Limb (tissue), 2 donors: ENCODE measurements around the gene SLN.
"Not testable (repeated sequence)": the region's sequence is repeated elsewhere in the genome, so short reads cannot be mapped to it uniquely, and the experiment has no call there.

Experiments used
- DNase-seq, 2 donors: peaks; one replicate each; pipeline ENCODE4 v3.0.0-alpha.2; 2016; ENCODE audit errors: extremely low spot score in 2 of 2

SLN gene

DNA sequence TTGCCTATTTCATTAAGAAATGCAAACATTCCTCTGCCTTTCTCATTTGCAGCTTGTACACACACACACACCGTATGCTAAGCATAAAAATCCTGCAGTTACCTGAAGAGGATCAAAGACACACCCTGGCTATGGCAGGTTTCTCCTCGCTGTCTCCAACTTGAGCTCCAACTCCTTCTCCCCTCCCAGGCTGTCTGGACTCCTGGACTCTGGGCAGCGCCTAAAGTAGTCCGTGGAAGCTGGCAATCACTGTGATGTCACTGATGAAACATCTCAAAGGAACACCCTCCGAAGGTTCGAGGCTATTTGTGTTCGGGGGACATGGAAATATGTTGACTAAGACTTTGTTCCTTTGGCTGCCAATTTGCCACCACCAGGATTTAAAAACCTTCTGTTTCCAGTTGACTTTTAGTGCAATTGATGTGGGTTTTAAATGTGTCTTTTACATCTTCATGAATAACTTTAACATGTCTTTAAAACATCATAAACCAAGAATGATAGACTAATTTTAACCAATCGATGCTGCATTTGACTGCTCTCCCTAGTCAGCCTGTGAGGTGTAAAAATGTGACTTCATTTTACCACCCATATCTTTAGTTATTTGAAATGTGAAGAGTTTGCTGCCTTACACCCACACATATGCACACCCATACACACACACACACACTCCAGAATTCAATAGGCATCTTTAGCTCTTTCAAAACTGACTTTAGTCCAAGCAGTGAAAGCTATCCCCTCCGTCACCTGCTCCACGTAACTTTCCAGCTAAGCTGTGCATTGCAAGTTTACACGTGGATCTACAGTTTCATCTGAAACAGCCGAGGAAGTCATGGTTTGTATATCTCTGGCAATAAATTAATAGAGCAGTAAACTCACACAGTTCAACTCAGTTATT lies at the start of gene SLN:
TSS of gene SLN (minus strand) at position 196 of the 895 bp plus-strand sequence.
- DNase-seq = no peak

DNA sequence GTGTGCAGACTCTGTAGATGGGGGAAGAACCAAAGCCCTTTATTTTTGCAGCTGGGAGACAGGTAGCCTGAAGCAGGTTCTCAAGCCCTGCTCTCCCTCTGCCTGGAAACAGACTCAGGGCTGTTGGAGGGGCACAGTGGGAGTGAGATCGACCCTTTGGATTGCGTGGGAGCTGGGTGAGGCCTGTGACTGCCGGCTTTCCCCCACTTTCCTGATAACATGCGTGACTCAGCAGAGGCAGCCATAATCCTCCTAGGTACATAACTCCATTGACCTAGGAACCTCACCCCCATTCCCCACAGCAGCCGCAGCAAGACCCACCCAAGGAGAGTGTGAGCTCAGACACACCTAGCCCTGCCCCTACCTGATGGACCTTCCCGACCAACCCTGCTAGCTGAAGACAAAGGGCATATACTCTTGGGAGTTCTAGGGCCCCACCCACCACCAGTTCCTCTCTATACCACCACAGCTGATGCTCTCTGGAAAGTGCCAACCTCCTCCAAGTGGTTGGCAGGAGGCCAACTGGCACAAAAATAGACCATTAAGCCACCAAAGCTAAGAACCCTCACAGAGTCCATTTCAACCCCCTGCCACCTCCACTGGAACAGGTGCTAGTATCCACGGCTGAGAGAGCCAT lies 47.0 kb upstream of the SLN start:
- not testable (repeated sequence) for DNase-seq

DNA sequence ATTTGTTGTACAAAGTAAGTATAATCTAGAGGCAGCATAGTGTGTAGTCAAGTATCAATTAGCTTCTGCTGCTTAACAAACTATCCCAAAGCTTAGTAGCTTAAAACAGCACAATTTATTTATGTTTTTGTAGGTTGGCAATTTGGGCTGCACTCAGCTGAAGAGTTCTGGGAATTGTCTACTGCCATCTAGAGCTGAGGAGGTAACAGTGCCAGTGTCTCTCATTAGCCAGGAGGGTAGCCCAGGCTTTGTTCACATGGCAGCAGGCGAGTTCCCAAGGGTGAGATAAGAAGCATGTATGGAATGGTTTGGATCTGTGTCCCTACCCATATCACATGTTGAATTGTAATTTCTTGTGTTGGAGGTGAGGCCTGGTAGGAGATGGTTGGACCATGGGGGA lies 45.8 kb upstream of the SLN start:
- no peak for DNase-seq

DNA sequence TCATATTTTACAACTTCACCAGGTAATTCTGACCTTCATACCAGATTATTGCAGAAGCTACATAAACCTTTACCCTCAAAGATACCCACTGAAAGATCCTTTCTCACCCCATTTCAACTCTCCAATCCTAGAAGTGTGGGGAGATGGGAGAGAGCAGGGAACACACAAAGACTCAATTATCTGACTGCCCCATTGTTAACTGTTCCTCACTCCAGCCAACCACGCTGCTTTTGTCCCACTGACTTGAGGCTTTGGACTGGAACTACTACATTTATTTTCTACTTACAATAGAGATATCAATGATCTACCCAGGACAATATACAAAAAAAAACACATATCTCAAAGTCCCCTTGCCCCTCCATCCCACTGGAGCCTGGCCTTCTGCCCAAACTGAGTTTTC lies 44.7 kb upstream of the SLN start:
- DNase-seq = no peak

DNA sequence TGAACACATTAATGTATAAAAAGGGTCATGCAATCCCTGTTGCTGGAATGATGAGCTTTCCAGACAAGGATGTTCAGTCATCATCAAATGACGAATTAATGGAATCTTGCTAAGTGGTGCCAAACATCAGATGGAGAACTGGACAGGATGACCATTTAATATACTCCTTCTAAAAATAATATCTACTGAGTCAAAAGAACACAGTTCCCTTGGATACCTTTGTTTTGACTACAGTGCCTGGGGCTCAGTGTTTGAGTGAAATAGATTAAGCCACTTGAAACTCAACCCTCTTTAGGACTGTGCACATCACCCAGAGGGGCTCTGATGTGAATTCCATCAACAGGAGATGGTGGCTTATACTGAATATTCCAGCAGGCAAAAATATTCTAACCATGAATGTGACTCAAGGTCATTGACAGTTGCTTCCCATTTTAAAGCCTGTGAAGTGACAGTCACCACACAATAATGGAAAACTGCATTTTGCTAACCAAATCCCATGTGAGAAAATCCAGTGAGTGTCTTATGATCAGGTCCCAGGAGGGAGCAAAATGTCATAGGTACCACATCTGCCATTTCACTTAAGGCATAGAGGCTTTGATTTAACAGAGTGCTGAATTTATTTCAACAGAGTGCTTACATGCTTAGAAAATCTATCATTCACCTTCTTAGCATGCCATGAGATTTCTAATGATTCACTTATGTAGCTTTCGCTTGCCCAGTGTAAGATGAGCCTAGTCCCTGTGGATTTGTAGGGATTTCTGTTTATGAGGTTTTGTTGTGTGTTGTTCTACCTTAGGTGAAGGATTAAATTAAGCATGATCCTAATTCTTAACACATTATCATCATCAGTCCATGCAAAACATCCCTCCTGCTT lies 41.3 kb upstream of the SLN start:
- peak in 1 of 2 donors; percentile 71 for DNase-seq

DNA sequence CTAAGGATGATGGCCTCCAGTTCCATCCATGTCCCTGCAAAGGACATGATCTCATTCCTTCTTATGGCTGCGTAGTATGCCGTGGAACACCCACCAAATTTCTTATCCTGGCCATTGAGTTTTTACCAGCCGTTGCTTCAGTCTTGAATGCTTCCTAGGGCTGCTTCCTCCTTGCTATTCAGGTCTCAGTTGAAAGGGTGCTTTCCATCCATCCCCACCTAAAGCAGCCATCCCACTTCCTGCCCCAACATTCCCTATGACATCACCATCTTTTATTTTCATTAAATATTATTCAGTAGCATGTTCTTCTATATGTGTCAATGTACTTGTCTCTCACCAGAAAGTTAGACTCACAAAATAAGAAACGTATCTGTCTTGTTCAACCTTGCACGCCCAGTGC lies 40.7 kb upstream of the SLN start:
- no peak for DNase-seq

DNA sequence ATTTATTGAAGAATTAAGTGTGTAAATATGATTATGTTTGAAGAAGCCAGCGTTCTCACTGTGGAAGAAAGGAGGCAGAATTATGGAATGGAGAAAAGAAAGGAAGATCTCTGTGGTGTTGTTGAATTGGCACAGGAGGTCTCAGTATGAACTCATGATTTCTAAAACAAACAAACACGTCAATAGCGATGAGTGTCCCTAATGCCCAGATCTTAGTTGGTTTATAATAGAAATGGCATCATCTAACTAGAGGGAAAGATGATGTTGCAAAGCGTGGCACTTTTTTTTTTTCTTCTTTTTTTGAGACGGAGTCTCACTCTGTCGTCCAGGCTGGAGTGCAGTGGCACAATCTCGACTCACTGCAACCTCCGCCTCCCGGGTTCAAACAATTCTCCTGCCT lies 39.2 kb upstream of the SLN start:
- no peak for DNase-seq

DNA sequence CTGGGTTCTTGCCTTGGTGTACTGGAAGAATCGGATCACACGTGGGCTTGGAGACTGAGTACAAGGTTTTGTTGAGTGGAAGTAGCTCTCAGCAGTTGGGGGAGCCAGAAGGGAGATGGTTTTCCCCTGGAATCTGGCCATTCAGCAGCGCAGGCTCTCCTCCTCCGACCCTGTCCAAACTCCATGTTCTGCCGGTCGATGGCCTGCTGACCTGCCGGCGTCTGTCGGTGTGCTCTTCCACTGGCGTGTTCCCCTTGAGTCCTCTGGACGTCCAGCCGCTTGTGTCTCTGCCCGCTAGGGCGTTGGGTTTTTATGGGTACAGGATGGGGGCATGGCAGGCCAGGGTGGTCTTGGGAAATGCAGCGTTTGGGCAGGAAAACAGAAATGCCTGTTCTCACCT lies 38.5 kb upstream of the SLN start:
- DNase-seq = no peak

DNA sequence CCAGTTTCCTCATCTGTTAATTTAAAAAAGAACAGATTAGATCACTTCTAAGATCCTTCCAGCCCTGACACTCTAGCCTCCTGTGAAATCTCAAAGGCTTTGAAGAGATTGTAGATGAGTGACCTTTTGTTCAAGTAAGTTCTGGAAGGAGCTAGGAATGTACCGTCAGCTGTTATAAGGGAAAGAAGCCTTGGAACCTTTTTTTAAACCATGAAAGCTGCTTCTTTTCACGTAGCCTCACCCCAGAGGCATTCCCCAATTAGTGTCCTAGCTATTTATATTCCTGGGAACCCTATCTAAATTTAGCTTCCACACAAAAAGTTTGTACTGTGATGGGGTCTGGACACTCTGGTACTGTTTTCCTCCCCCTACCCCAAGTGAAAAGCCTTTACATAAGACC lies 35.8 kb upstream of the SLN start:
- DNase-seq = no peak

DNA sequence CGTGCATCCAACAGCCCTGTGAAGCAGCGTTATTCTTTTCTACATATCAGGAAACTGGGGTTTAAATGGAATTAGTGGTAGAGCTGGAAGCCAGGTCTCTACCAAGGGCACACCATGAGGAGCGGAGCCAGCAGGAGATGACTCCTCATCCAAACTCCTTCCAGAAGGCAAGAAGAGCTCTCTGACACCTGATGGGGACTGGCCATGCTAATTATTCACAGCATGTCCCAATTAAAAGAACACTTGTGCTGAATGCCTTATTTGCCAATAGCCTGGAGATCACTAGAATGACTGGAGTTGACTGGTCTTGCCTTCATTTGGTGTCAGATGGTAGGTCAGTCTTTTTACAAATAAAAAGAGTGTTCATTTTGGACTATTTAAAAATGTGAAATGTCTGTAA lies 32.9 kb upstream of the SLN start:
- no peak for DNase-seq

DNA sequence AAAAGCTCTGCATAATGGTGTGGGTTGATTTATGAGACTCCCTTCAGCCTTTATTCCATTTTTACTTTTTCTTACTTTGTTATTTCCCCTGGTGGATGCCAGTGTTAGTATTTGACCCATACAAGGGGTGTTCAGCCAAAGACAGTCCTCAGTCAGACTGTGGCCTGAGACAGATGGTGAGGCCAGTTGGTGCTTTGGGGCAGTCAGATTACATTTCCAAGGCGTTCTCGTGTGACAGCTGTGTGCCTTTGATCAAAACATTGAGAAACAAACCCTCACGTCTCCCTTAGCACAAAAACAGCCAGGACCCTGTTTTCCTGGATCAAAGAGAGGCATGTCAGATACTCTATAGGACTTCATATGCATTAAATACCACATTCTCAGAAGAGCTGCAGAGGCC lies 31.3 kb upstream of the SLN start:
- DNase-seq = no peak

DNA sequence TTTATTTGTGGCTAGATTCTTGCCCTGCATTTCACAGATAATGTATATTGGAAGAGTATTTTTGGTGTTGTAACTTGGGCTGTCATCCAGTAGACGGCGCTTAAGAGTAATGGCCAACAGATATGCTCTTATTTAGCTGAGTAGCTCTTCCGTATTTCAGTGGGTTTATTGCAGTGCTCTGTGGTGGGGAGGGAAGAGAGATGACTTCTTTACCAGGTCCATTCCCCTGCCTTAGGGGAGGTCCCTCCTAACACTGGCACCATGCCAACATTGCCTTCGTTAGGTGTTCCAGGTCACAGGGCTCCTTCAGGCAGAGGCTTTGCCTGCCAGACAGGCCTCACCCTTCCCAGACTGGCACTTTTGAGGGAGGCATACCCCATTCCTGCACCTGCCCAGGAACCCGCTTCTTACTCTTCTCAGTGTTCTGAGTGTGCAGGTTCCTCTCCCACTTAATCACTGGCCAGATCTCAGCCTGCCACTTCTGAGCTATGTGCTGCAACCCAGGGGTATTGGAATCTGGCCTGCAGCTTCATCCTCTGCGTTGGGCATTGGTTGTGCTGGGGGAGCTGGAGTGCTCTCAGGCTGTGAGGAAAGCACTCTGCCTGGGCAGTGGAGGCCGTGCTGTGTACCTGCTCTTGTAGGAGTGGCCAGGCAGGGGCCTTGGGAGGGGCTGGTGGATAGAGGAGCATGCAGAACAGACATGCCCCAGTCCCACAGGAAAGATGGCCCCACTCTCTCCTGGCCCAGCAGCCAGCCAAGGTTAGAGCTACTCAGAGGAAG lies 29.4 kb upstream of the SLN start:
- no peak for DNase-seq

DNA sequence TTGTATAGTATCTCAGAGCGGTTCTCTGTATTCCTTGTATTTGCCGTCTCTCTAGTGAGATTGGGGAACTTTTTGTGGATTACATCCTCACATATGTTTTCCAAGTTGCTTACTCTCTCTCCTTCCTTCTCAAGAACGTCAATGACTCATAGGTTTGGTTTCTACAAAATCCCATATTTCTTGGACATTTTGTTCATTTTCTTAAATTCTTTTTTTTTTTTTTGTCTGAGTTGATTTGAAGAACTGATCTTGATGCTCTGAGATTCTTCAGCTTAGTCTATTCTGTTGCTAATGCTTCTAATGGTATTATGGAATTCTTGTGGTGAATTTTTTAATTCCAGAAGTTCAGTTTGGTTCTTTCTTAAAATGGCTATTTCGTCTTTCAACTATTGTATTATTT lies 28.4 kb upstream of the SLN start:
- DNase-seq = no peak

DNA sequence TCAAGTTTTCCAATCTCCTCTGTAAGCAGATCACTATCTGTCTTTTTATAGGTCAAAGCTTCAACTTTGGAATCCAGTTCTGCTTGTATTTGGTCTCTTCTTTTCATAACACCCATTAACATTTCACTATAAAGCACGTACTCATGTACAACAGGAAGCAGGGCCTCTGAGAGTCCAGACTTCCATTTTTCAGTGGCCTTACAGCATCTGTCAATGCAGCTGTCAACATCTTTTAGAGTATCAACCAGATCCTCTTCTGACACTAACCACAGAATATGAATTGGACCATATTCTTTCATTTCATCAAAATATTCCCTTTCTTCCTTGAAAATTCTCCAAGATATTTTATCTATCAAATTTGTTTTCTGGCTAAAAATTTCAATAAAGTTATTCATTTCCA lies 24.7 kb upstream of the SLN start:
- no peak for DNase-seq

DNA sequence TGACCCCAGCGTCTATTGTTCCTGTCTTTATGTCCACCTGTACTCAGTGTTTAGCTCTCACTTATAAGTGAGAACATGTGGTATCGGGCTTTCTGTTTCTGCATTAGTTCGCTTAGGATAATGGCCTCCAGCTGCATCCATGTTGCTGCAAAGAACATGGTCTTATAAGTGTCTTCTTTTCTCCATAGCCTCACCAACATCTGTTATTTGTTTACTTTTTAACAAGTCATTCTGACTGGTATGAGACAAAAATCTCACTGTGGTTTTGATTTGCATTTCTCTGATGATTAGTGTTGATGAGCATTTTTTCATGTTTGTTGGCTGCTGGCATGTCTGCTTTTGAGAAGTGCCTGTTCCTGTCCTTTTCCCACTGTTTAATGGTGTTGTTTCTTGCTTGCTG lies 21.7 kb upstream of the SLN start:
- DNase-seq = no peak

DNA sequence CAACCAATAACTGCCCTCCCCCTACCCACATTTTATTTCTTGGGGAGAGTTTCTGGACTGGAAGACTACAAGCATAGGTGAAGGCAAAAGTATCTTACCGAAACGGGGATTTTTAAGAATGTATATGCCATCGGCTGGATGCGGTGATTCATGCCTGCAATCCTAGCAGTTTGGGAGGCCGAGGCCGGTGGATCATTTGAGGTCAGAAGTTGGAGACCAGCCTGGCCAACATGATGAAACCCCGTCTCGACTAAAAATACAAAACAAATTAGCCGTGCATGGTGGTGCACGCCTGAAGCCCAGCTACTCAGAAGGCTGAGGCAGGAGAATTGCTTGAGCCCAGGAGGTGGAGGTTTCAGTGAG lies 20.8 kb upstream of the SLN start:
- DNase-seq = no peak

DNA sequence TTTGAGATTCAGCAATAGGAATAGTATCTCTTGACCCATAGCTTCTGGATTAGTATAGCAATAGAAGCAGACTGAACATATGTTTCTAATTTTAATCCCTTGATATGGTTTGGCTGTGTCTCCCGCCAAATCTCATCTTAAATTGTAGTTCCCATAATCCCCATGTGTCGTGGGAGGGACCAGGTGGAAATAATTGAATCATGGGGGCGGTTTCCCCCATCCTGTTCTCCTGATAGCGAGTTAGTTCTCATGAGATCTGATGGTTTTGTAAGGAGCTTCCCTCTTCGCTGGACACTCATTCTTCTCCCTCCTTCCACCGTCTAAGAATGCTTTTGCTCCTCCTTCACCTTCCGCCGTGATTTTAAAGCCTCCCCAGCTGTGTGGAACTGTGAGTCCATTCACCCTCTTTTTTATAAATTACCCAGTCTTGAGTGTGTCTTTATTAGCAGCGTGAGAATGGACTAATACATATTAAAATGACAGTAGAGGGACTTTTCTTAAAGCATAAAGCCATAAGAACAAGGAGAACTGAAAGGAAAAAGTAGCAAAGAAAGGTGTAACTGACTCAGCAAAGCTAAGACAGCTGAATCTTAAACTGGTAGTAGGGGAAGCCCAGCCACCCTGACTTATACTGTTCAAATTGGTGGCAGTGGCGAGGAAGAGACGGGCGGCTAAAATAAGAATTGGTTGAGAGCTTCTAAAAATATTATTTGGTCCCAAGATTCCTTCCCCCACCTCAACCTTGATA lies 20.3 kb upstream of the SLN start:
- DNase-seq = no peak

DNA sequence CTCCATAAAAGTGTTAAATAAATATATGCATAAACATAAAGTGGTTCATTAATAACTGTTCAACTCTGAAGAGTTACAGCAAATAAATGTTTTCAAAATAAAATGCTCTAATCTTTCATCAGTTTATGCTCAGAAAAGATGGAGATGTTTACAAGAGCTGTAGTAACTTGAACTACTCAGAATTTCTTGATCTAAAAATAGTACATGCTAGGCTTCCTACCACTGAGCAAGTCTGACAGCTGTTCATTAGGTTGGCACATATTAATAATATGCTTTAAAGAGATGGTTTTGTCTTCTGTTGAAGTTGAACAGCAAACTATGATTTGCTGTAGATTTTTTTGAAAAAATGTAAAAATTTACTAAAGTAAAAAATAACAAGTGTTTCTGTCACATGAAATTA lies 10.8 kb upstream of the SLN start:
- no peak for DNase-seq

DNA sequence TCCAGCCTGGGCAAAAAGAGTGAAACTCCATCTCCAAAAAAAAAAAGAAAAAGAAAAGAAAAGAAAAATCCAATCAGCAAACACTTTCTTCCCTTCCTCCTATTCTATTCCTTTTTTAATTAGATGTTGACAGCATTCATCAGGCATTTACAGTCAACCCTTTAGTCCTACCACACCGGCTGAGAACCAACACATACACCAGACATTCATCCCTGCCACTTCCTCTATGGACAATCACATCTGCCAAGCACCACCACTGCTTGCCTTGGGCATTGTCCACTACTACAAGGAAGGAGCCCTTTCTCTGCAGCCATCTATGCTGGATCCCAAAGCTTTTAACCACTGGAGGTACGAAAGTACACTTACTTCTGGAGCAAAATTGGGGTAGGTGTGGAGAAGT lies 9.4 kb upstream of the SLN start:
- DNase-seq = no peak

DNA sequence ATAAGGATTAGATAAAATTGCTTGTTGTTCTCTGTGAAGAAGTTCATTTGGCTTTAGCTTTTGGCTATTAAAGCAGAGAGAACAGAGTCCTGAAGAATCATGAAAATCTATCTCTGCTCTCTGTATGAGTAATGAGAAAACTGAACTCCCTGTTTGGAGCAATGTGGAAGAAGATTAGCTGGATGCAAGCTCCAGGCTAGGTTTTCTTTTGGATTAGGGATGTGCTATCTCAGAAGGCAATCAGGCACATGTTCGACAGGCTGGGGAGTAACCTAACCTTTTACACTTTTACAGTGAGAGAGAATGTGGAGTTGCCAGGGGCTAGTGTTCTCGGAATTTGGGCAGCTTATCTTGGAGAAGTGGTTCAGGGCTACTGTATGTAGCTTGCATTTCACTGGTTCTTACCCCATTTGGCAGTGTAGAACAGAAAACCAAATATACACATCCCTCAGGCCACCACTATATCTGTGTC lies 8.5 kb upstream of the SLN start:
- DNase-seq = no peak
